Activated T-cell treated with anti-CD3 and anti-CD28 coated beads, Interleukin-2, amount 50 U/mL, for 24 hours (primary cell): ENCODE measurements around the gene SIRT7.
"Not testable (repeated sequence)": the region's sequence is repeated elsewhere in the genome, so short reads cannot be mapped to it uniquely, and the experiment has no call there.

Experiments
- DNase-seq: peaks from one replicate; pipeline ENCODE4 v3.0.0-alpha.2; 2020
- H3K27ac Mint-ChIP-seq: 2 replicates; pipeline ENCODE4 v1.8.0; 2020; ENCODE audit warnings: mild to moderate bottlenecking, mixed read lengths
- H3K27me3 Mint-ChIP-seq: 2 replicates; pipeline ENCODE4 v1.8.0; 2020; ENCODE audit warnings: mixed read lengths
- H3K36me3 Mint-ChIP-seq: 2 replicates; pipeline ENCODE4 v1.8.0; 2020; ENCODE audit warnings: low read depth, mixed read lengths
- H3K4me1 Mint-ChIP-seq: 2 replicates; pipeline ENCODE4 v1.8.0; 2020; ENCODE audit warnings: low read depth, mixed read lengths
- H3K4me3 Mint-ChIP-seq: 2 replicates; pipeline ENCODE4 v1.8.0; 2020; ENCODE audit warnings: mild to moderate bottlenecking, moderate library complexity, mixed read lengths
- H3K9me3 Mint-ChIP-seq: 2 replicates; pipeline ENCODE4 v1.8.0; 2020; ENCODE audit warnings: mixed read lengths

Gene SIRT7

GRCh38 chr17:81921996-81922565, 4.1 kb upstream of the SIRT7 start:
- Mint-ChIP-seq H3K9me3 (no peaks in the 10 kb centered on the region), H3K27ac (no peak overlapping the region), H3K4me3 (no peak overlapping the region), H3K36me3 (peaks cover 53% of the 10 kb centered on the region), H3K27me3 (no peaks in the 10 kb centered on the region), H3K4me1 (peaks cover 41% of the 10 kb centered on the region)
- no peak for DNase-seq

- Mint-ChIP-seq H3K27ac (no peak overlapping the region), H3K4me1 (peaks cover 46% of the 10 kb centered on the region), H3K36me3 (peaks cover 55% of the 10 kb centered on the region), H3K4me3 (no peak overlapping the region), H3K27me3 (no peaks in the 10 kb centered on the region), H3K9me3 (no peaks in the 10 kb centered on the region)
- no peak for DNase-seq
Observed at GRCh38 chr17:81921537-81921862, 3.5 kb upstream of the SIRT7 start.

GRCh38 chr17:81920612-81921536, 2.9 kb upstream of the SIRT7 start:
- H3K9me3 Mint-ChIP-seq: no peaks in the 10 kb centered on the region
- peaks cover 55% of the 10 kb centered on the region for H3K36me3 Mint-ChIP-seq
- H3K4me1 Mint-ChIP-seq: peaks cover 46% of the 10 kb centered on the region
- H3K4me3 Mint-ChIP-seq: no peak overlapping the region
- H3K27ac Mint-ChIP-seq: no peak overlapping the region
- no peaks in the 10 kb centered on the region for H3K27me3 Mint-ChIP-seq
- no peak for DNase-seq

- Mint-ChIP-seq H3K36me3 (peaks cover 74% of the 10 kb centered on the region), H3K27ac (peak overlapping the region; percentile 87), H3K9me3 (no peaks in the 10 kb centered on the region), H3K4me1 (peaks cover 38% of the 10 kb centered on the region), H3K4me3 (no peak overlapping the region), H3K27me3 (no peaks in the 10 kb centered on the region)
- no peak for DNase-seq
Observed at GRCh38 chr17:81918832-81919545, 1.0 kb upstream of the SIRT7 start.

- peaks cover 38% of the 10 kb centered on the region for H3K4me1 Mint-ChIP-seq
- not testable (repeated sequence) for H3K27me3 Mint-ChIP-seq, DNase-seq, H3K9me3 Mint-ChIP-seq
- H3K36me3 Mint-ChIP-seq: peaks cover 81% of the 10 kb centered on the region
- peak overlapping the region; percentile 82 for H3K4me3 Mint-ChIP-seq
- peak overlapping the region; percentile 87 for H3K27ac Mint-ChIP-seq
Observed at GRCh38 chr17:81918333-81918669, 325 bp upstream of the SIRT7 start.

GRCh38 chr17:81916234-81917001, 1.6 kb downstream of the SIRT7 start:
- no peaks in the 10 kb centered on the region for H3K27me3 Mint-ChIP-seq
- H3K4me3 Mint-ChIP-seq: peak overlapping the region; percentile 82
- peak overlapping the region; percentile 86 for H3K27ac Mint-ChIP-seq
- H3K9me3 Mint-ChIP-seq: no peaks in the 10 kb centered on the region
- no peak for DNase-seq
- peaks cover 42% of the 10 kb centered on the region for H3K4me1 Mint-ChIP-seq
- peaks cover 88% of the 10 kb centered on the region for H3K36me3 Mint-ChIP-seq

GRCh38 chr17:81915331-81915730, 2.6 kb downstream of the SIRT7 start:
- H3K36me3 Mint-ChIP-seq: peaks cover 80% of the 10 kb centered on the region
- peaks cover 44% of the 10 kb centered on the region for H3K4me1 Mint-ChIP-seq
- H3K4me3 Mint-ChIP-seq: no peak overlapping the region
- no peaks in the 10 kb centered on the region for H3K9me3 Mint-ChIP-seq
- DNase-seq: no peak
- no peaks in the 10 kb centered on the region for H3K27me3 Mint-ChIP-seq
- peak overlapping the region; percentile 2 for H3K27ac Mint-ChIP-seq

GRCh38 chr17:81914103-81914850, 3.7 kb downstream of the SIRT7 start:
- Mint-ChIP-seq H3K27me3 (no peaks in the 10 kb centered on the region), H3K4me1 (peaks cover 49% of the 10 kb centered on the region), H3K27ac (no peak overlapping the region), H3K9me3 (no peaks in the 10 kb centered on the region), H3K36me3 (peaks cover 71% of the 10 kb centered on the region), H3K4me3 (no peak overlapping the region)
- DNase-seq: no peak

- no peaks in the 10 kb centered on the region for H3K9me3 Mint-ChIP-seq
- no peak overlapping the region for H3K27ac Mint-ChIP-seq
- no peak for DNase-seq
- no peaks in the 10 kb centered on the region for H3K27me3 Mint-ChIP-seq
- peaks cover 41% of the 10 kb centered on the region for H3K4me1 Mint-ChIP-seq
- peaks cover 71% of the 10 kb centered on the region for H3K36me3 Mint-ChIP-seq
- no peak overlapping the region for H3K4me3 Mint-ChIP-seq
Observed at GRCh38 chr17:81913394-81914102, 4.4 kb downstream of the SIRT7 start.

GRCh38 chr17:81912441-81913309, 5.3 kb downstream of the SIRT7 start:
- Mint-ChIP-seq H3K27me3 (no peaks in the 10 kb centered on the region), H3K4me3 (no peak overlapping the region), H3K9me3 (no peaks in the 10 kb centered on the region), H3K4me1 (peaks cover 37% of the 10 kb centered on the region), H3K27ac (no peak overlapping the region), H3K36me3 (peaks cover 77% of the 10 kb centered on the region)
- DNase-seq: no peak

- no peaks in the 10 kb centered on the region for H3K9me3 Mint-ChIP-seq
- H3K4me1 Mint-ChIP-seq: peaks cover 31% of the 10 kb centered on the region
- peak overlapping the region; percentile 47 for H3K27ac Mint-ChIP-seq
- H3K27me3 Mint-ChIP-seq: no peaks in the 10 kb centered on the region
- H3K4me3 Mint-ChIP-seq: peak overlapping the region; percentile 43
- H3K36me3 Mint-ChIP-seq: peaks cover 74% of the 10 kb centered on the region
- DNase-seq: no peak
Observed at GRCh38 chr17:81911969-81912368, 6.0 kb downstream of the SIRT7 start.

- peaks cover 76% of the 10 kb centered on the region for H3K36me3 Mint-ChIP-seq
- peaks cover 26% of the 10 kb centered on the region for H3K4me1 Mint-ChIP-seq
- H3K27me3 Mint-ChIP-seq: no peaks in the 10 kb centered on the region
- H3K9me3 Mint-ChIP-seq: no peaks in the 10 kb centered on the region
- DNase-seq: peak; percentile 92
- peak within 1 kb of the TSS; percentile 84 for H3K4me3 Mint-ChIP-seq
- H3K27ac Mint-ChIP-seq: peak within 1 kb of the TSS; percentile 84
Observed at GRCh38 chr17:81911277-81911961, 6.6 kb downstream of the SIRT7 start, which contains the start of gene PCYT2. Gene PCYT2 (minus strand): TSS chr17:81911399. CDS start chr17:81911355, 44 bp downstream.
